HG03159 (cell line): ENCODE measurements around the gene CNTNAP2.
"Not testable (repeated sequence)": the region's sequence is repeated elsewhere in the genome, so short reads cannot be mapped to it uniquely, and the experiment has no call there.

ENCODE experiments used
- ATAC-seq: cut with Tn5 transposase; IDR thresholded peaks from one replicate; pipeline ENCODE4 v1.9.1; 2021; ENCODE audit warnings: mild to moderate bottlenecking, moderate library complexity; ENCODE audit not compliant: unreplicated experiment

The CNTNAP2 gene

GRCh38 chr7:148041156-148041555 lies 1924.6 kb downstream of the CNTNAP2 start:
- no peak for ATAC-seq

- ATAC-seq: no peak
These were observed 1926.5 kb downstream of the CNTNAP2 start for GRCh38 chr7:148042935-148043631.

DNA sequence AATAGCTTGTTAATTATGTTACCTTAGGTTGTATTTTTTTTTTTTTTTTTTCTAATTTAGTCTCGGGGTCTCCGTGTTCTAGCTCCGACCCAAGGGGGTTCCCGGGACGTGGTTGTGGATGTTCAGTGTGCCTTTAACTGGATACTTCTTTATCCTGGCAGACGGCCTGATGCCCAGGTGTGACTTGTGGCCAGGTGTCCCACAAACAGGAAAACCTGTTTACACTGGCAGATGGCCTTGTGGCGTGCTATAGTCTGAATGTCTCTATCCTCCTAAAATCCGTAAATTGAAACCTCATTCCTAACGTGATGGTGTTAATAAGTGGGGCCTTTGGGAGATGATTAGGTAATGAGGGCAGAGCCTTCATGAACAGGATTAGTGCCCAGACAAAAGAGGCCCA lies 1927.6 kb downstream of the CNTNAP2 start:
- no peak for ATAC-seq

- ATAC-seq: no peak
These were observed 1928.9 kb downstream of the CNTNAP2 start for GRCh38 chr7:148045521-148045920.

DNA sequence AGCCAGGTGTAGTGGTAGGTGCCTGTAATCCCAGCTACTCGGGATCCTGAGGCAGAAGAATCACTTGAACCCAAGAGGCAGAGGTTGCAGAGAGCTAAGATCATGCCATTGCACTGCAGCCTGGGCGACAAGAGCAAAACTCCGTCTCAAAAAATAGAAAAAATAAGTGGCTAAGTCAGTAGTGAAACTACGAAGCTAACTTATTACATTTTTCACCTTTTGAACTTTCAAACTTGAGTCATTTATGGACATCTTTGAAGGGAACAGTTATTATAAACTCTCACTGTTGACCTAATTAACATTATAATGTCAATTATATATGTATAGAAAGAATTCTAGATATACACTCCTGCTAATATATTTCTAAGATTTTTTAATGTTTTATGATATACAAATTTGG lies 1932.5 kb downstream of the CNTNAP2 start:
- peak; percentile 42 for ATAC-seq

DNA sequence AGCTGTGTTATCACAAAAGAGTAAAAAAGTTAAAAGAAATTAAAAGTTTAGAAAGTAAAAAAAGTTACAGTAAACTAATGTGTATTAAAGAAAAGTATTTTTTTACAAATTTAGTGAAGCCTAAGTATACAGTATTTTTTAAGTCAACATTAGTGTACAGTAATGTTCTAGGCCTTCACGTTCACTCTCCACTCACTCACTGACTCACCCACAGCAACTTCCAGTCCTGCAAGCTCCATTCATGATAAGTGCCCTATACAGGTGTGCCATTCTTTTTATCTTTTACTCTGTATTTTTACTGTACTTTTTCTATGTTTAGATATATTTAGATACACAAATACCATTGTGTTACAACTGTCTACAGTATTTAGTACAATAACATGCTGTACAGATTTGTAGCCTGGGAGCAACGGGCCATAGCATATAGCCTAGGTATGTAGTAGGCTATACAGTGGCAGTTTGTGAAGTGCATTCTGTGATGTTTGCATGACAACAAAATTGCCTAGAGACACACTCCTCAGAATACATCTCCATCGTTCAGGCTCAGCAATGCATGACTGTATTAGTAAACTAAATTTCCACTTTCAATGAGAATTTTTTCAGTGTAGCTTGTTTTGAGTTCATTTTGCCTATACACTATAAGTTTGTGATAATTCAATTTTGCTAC lies 1934.0 kb downstream of the CNTNAP2 start:
- ATAC-seq: no peak

- no peak for ATAC-seq
These were observed 1939.8 kb downstream of the CNTNAP2 start for GRCh38 chr7:148056406-148056805.

- no peak for ATAC-seq
These were observed 1941.5 kb downstream of the CNTNAP2 start for GRCh38 chr7:148058092-148058491.

DNA sequence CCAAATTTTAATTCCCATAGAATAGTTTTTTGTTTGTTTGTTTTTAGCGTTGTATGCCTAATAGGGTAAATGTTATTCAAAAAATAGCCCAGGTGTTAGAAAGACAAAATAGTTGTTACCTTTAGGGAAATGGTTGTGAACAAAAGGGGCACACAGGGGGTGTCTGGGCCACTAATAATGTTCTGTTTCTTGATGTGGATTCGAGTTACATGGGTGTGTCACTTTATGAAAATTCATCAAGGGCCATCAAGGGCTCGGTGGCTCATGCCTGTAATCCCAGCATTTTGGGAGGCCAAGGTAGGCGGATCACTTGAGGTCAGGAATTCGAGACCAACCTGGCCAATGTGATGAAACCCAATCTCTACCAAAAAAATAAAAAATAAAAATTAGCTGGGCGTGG lies 1942.2 kb downstream of the CNTNAP2 start:
- ATAC-seq: no peak

- ATAC-seq: peak; percentile 91
These were observed 1944.1 kb downstream of the CNTNAP2 start for GRCh38 chr7:148060724-148061123.

- not testable (repeated sequence) for ATAC-seq
These were observed 1961.5 kb downstream of the CNTNAP2 start for GRCh38 chr7:148078111-148078510.

DNA sequence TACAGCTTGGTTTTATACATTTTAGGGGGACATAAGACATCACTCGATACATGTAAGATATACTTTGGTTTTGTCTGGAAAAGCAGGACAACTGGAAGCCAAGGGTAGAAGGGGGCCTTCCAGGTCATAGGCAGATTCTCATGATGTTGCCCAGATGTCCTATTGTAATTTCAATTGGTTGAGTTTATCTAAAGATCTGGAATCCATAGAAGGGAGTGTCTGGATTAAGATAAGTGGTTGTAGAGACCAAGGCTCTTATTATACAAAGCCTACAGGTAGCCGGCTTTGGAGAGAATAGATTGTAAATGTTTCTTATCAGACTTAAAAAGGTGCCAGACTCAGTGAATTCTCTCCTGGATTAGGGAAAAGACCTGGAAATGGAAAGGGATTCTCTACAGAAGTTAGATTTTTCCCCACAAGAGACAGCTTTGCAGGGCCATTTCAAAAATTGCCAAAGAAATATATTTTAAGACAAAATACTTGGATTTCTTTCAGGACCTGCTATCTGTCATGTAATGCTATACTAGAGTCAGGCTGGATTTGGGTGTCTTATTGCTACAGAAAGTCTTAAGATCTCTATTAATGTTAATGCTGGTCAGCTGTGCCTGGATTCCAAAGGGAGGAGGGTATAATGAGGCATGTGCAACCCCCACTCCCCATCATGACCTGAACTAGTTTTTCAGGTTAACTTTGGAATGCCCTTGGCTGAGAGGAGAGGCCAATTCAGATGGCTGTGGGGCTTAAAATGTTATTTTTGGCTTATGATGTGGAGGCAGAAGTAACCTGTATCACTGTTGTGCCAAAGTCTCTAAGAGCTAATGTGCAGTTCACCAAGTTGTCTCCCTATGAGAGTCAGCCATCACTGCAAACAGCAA lies 1962.8 kb downstream of the CNTNAP2 start:
- ATAC-seq: no peak

- no peak for ATAC-seq
These were observed 1966.8 kb downstream of the CNTNAP2 start for GRCh38 chr7:148083448-148083847.

- peak; percentile 74 for ATAC-seq
These were observed 1967.5 kb downstream of the CNTNAP2 start for GRCh38 chr7:148084138-148084537.

GRCh38 chr7:148091882-148092281 lies 1975.3 kb downstream of the CNTNAP2 start:
- no peak for ATAC-seq

DNA sequence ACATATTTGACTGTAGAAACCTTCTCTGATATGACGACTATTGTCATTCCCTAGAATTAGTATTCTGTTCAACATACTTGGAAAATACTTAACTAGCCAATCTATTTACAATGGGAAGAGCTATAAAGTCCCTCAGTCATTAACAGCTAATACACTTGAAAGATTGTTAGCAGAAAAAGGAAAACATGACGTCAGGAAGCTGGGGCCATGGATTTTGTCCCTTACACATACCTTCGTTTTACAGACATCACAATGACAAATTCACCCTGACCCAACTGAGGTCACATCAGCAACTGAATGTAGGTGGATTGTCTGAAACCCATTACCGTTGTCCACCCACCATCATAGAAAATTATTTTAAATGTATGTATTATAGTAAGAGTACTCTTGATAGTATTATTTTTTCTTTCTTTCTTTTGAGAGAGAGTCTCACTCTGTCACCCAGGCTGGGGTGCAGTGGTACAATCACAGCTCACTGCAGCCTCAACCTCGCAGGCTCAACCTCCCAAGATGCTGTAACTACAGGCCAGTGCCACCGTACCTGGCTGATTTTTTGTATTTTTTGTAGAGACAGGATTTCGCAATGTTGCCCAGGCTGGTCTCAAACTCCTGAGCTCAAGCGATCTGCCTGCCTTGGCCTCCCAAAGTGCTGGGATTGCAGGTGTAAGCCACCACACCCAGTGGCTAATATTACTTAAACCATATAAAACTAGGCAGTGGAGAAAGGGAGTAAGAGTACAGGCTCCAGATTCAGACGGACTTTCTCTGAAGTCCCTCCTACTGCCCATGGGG lies 1977.0 kb downstream of the CNTNAP2 start:
- no peak for ATAC-seq

GRCh38 chr7:148095066-148095465 lies 1978.5 kb downstream of the CNTNAP2 start:
- ATAC-seq: no peak

- no peak for ATAC-seq
These were observed 1987.6 kb downstream of the CNTNAP2 start for GRCh38 chr7:148104136-148104716.

DNA sequence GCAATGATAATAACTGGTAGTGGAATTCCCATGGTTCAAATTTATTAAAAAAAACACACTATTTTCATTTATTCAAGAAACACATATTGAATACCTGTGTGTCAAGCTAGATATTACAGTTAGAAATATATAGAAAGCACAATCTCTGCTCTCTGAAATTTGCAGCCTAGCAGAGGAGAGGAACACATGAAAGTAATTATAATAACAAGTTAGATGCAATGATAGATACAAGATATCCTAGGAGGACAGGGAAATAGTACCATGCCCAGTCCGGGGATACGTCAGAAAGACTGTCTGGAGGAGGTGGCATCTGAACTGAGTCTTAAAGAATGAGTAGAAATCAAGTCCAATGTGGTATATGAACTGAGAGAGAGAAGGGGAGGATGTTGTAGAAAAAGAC lies 1988.3 kb downstream of the CNTNAP2 start:
- no peak for ATAC-seq

DNA sequence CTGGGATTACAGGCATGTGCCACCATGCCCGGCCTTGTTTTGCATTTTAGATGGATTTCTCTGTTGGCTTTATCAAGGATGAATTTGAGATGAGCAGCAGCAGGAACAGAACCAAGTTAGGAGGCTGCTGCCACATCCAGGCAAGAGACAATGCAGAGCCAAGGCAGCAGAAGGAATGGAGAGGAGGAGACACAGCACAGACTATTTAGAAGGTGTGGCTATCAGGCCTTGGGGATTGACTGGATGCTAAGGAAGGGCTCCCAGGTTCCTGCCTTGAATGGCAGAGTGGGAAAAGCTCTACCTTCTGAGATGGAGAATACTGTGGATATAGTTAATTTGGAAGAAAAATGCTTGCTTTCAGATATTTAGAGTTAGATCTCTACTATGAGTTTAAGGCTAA lies 1989.3 kb downstream of the CNTNAP2 start:
- ATAC-seq: no peak
